Neural cell (in vitro differentiated cells): ENCODE measurements around the gene MCC. TPM values are rescaled to one million over a fixed set of nuclear protein-coding genes. Genes with fewer than 3 reads are reported as not detected.

ENCODE experiments used
- H2AFZ ChIP-seq: fragments of 200-600, 300-800 bp; sonication (generic), shearing (Covaris generic); 2 replicates; pipeline ENCODE4 v1.6.0; 2014; ENCODE audit warnings: low read depth, mild to moderate bottlenecking, antibody characterized with exemption, low read length, moderate library complexity
- H3F3A ChIP-seq: fragments of 200-600 bp; shearing (Covaris generic); 2 replicates; pipeline ENCODE4 v1.6.1; 2016; ENCODE audit warnings: mild to moderate bottlenecking, moderate library complexity, mixed read lengths, antibody characterized with exemption, low read length; ENCODE audit not compliant: insufficient read depth, poor library complexity, severe bottlenecking
- H3K27ac ChIP-seq: fragments of 200-600, 300-800 bp; sonication (generic), shearing (Covaris generic); 2 replicates; pipeline ENCODE4 v1.5.1; 2014; ENCODE audit warnings: mild to moderate bottlenecking, low read length, moderate library complexity
- H3K27me3 ChIP-seq: fragments of 300-800, 200-600 bp; sonication (generic), shearing (Covaris generic); 2 replicates; pipeline ENCODE4 v1.6.0; 2014; ENCODE audit warnings: mild to moderate bottlenecking, low read depth, low read length, moderate library complexity; ENCODE audit not compliant: insufficient read depth
- H3K36me3 ChIP-seq: fragments of 300-800, 200-600 bp; sonication (generic), shearing (Covaris generic); 2 replicates; pipeline ENCODE4 v1.5.1; 2014; ENCODE audit warnings: mild to moderate bottlenecking, antibody characterized with exemption, low read length, moderate library complexity; ENCODE audit not compliant: insufficient read depth
- H3K4me2 ChIP-seq: fragments of 300-800, 200-600 bp; sonication (generic), shearing (Covaris generic); 2 replicates; pipeline ENCODE4 v1.6.0; 2014; ENCODE audit warnings: mild to moderate bottlenecking, low read length
- H3K4me3 ChIP-seq: fragments of 300-800, 200-600 bp; sonication (generic), shearing (Covaris generic); 2 replicates; pipeline ENCODE4 v1.5.1; 2014; ENCODE audit warnings: mild to moderate bottlenecking, low read length, moderate library complexity
- H3K79me2 ChIP-seq: fragments of 200-600 bp; shearing (Covaris generic); replicated peaks from 2 replicates; pipeline ENCODE4 v1.6.0; 2014; ENCODE audit warnings: mild to moderate bottlenecking, low read length, moderate library complexity; ENCODE audit not compliant: insufficient read depth
- H3K9ac ChIP-seq: fragments of 300-800, 200-600 bp; sonication (generic), shearing (Covaris generic); 2 replicates; pipeline ENCODE4 v1.6.1; 2016; ENCODE audit warnings: mild to moderate bottlenecking, low read length, mixed read lengths
- H3K9me2 ChIP-seq: fragments of 200-600 bp; shearing (Covaris generic); 2 replicates; pipeline ENCODE4 v1.6.1; 2016; ENCODE audit warnings: mild to moderate bottlenecking, low read length, mixed read lengths; ENCODE audit not compliant: insufficient read depth
- H3K9me3 ChIP-seq: fragments of 200-600, 300-800 bp; sonication (generic), shearing (Covaris generic); 2 replicates; pipeline ENCODE4 v1.6.1; 2016; ENCODE audit warnings: mild to moderate bottlenecking, mixed run types, low read length, moderate library complexity, mixed read lengths
- H4K20me1 ChIP-seq: fragments of 200-600 bp; shearing (Covaris generic); 2 replicates; pipeline ENCODE4 v1.6.1; 2016; ENCODE audit warnings: mild to moderate bottlenecking, mixed run types; ENCODE audit not compliant: insufficient read depth
- EP300 ChIP-seq: fragments of 450-650 bp; conservative IDR thresholded peaks from 2 replicates; pipeline ENCODE4 v1.6.1; 2014; ENCODE audit warnings: antibody characterized with exemption, mild to moderate bottlenecking, moderate library complexity; ENCODE audit not compliant: poor library complexity, severe bottlenecking
- EZH2 ChIP-seq: fragments of 200-600, 300-800 bp; shearing (Covaris generic), sonication (generic); IDR thresholded peaks from 2 replicates; pipeline ENCODE4 v1.6.1; 2014; ENCODE audit warnings: antibody characterized with exemption, low read length, borderline replicate concordance, mild to moderate bottlenecking; ENCODE audit not compliant: insufficient read depth, poor library complexity, severe bottlenecking
- POLR2AphosphoS5 ChIP-seq: IDR thresholded peaks from 2 replicates; pipeline ENCODE4 v1.6.1; 2012
- SMC3 ChIP-seq: fragments of 450-650 bp; conservative IDR thresholded peaks from 2 replicates; pipeline ENCODE4 v1.6.1; 2014; ENCODE audit warnings: antibody characterized with exemption, mild to moderate bottlenecking, moderate library complexity; ENCODE audit not compliant: poor library complexity
- polyA plus RNA-seq: library from polyadenylated mRNA; depleted of rRNA; stranded (reverse); fragments of >200 nt; gene quantifications from 2 replicates; pipeline ENCODE4 v1.2.3, GENCODE V29; 2014
- TF ChIP-seq, protein P1 (sequence below): IDR thresholded peaks from 2 replicates; pipeline ENCODE4 v1.6.1; 2012; ENCODE audit warnings: borderline replicate concordance

The MCC gene
- polyA plus RNA-seq, 1 donor from 2014 or later, result 2.2 TPM

DNA sequence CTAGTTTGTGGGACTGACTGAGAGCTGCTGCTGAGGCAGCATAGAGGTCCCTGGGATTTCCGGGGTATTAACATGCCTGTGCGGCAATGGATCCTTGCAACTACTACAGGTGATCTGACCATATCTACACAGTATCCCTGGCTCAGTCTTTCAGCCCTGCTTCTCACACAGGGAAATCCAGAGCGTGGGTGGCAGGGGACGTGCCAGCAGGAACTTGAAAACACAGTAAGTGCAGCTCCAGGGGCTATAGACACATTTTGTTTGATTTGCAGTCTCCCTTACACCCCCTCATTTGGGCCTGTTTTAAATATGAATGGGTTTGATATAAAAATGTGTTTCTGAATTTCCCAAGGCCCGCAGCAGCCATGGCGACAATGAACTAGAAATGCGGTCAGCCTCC, 302.2 kb downstream of the MCC start:
- H3K9me3 ChIP-seq, result no peaks in the 10 kb centered on the region
- no peaks in the 10 kb centered on the region for H3K79me2 ChIP-seq
- no peak overlapping the region for H3K4me3 ChIP-seq
- no peaks in the 10 kb centered on the region for H3K36me3 ChIP-seq
- H3K9me2 ChIP-seq, result no peaks in the 10 kb centered on the region
- no peak overlapping the region for H3K9ac ChIP-seq
- H3F3A ChIP-seq, result no peaks in the 10 kb centered on the region
- no peaks in the 10 kb centered on the region for H4K20me1 ChIP-seq
- TF ChIP-seq POLR2AphosphoS5, result no peak
- no peak for TF ChIP-seq EP300
- TF ChIP-seq, protein P1, sequence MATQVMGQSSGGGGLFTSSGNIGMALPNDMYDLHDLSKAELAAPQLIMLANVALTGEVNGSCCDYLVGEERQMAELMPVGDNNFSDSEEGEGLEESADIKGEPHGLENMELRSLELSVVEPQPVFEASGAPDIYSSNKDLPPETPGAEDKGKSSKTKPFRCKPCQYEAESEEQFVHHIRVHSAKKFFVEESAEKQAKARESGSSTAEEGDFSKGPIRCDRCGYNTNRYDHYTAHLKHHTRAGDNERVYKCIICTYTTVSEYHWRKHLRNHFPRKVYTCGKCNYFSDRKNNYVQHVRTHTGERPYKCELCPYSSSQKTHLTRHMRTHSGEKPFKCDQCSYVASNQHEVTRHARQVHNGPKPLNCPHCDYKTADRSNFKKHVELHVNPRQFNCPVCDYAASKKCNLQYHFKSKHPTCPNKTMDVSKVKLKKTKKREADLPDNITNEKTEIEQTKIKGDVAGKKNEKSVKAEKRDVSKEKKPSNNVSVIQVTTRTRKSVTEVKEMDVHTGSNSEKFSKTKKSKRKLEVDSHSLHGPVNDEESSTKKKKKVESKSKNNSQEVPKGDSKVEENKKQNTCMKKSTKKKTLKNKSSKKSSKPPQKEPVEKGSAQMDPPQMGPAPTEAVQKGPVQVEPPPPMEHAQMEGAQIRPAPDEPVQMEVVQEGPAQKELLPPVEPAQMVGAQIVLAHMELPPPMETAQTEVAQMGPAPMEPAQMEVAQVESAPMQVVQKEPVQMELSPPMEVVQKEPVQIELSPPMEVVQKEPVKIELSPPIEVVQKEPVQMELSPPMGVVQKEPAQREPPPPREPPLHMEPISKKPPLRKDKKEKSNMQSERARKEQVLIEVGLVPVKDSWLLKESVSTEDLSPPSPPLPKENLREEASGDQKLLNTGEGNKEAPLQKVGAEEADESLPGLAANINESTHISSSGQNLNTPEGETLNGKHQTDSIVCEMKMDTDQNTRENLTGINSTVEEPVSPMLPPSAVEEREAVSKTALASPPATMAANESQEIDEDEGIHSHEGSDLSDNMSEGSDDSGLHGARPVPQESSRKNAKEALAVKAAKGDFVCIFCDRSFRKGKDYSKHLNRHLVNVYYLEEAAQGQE, result no peak
- TF ChIP-seq SMC3, result no peak
- no peak for TF ChIP-seq EZH2
- H3K4me2 ChIP-seq, result no peak overlapping the region
- no peaks in the 10 kb centered on the region for H3K27me3 ChIP-seq
- H2AFZ ChIP-seq, result no peak overlapping the region
- no peak overlapping the region for H3K27ac ChIP-seq

GRCh38 chr5:113183694-113184093, 304.6 kb downstream of the MCC start:
- no peaks in the 10 kb centered on the region for H3F3A ChIP-seq
- H2AFZ ChIP-seq, result no peak overlapping the region
- H3K9ac ChIP-seq, result no peak overlapping the region
- no peaks in the 10 kb centered on the region for H3K79me2 ChIP-seq
- TF ChIP-seq EZH2 (no peak), SMC3 (no peak), EP300 (no peak), POLR2AphosphoS5 (no peak)
- TF ChIP-seq, protein P1, result no peak
- no peaks in the 10 kb centered on the region for H3K36me3 ChIP-seq
- H4K20me1 ChIP-seq, result no peaks in the 10 kb centered on the region
- H3K4me3 ChIP-seq, result no peak overlapping the region
- no peaks in the 10 kb centered on the region for H3K27me3 ChIP-seq
- H3K27ac ChIP-seq, result no peak overlapping the region
- no peaks in the 10 kb centered on the region for H3K9me3 ChIP-seq
- no peak overlapping the region for H3K4me2 ChIP-seq
- H3K9me2 ChIP-seq, result no peaks in the 10 kb centered on the region
